ENCODE data around the gene EIF3K. TPM values are rescaled to one million over a fixed set of nuclear protein-coding genes. Genes with fewer than 3 reads are reported as not detected.

EIF3K gene
- total and polyA plus RNA-seq, 10 of the 15 experiments (the other 5 are each of a cell fraction or from before 2014, with no cell fraction given): 330 to 927 (median 436) TPM

DNA sequence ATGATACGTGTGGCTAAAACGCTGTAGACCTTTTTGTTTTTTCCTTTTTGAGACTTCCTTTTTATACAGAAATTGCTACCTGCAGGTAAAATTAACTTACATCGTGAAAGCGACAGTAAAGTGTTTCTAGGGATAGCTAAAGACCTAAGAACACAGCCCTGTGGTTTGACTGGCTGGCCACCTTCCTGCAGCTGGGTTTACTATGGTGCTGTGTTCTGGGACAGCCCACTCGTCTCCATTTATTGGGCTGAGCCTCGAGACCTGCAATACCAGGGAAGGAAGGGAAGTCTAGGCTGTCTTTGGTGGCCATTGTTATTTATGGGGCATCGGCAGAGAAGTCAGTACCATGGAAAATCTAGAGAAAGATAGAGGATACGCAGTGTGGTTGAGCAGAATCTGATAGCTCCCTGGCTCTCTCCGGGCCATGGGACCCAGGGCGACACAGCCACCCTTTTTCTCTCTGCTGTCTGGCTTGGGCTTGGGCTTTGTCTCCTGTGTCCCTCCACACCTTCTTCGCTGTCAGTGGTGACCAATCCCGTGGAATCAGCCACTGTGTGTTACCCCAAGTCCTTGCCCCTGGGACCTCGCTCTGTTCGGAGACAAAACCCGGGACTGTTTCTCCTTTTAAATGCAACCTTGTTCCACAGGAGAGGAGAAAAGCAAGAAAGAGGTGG lies 59.4 kb downstream of the EIF3K start (continued):
- TF ChIP-seq, protein P1, sequence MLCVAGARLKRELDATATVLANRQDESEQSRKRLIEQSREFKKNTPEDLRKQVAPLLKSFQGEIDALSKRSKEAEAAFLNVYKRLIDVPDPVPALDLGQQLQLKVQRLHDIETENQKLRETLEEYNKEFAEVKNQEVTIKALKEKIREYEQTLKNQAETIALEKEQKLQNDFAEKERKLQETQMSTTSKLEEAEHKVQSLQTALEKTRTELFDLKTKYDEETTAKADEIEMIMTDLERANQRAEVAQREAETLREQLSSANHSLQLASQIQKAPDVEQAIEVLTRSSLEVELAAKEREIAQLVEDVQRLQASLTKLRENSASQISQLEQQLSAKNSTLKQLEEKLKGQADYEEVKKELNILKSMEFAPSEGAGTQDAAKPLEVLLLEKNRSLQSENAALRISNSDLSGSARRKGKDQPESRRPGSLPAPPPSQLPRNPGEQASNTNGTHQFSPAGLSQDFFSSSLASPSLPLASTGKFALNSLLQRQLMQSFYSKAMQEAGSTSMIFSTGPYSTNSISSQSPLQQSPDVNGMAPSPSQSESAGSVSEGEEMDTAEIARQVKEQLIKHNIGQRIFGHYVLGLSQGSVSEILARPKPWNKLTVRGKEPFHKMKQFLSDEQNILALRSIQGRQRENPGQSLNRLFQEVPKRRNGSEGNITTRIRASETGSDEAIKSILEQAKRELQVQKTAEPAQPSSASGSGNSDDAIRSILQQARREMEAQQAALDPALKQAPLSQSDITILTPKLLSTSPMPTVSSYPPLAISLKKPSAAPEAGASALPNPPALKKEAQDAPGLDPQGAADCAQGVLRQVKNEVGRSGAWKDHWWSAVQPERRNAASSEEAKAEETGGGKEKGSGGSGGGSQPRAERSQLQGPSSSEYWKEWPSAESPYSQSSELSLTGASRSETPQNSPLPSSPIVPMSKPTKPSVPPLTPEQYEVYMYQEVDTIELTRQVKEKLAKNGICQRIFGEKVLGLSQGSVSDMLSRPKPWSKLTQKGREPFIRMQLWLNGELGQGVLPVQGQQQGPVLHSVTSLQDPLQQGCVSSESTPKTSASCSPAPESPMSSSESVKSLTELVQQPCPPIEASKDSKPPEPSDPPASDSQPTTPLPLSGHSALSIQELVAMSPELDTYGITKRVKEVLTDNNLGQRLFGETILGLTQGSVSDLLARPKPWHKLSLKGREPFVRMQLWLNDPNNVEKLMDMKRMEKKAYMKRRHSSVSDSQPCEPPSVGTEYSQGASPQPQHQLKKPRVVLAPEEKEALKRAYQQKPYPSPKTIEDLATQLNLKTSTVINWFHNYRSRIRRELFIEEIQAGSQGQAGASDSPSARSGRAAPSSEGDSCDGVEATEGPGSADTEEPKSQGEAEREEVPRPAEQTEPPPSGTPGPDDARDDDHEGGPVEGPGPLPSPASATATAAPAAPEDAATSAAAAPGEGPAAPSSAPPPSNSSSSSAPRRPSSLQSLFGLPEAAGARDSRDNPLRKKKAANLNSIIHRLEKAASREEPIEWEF (IDR thresholded peaks at IDR 0.05; ENCODE audit: insufficient replicate concordance, low read depth, low read length): no peak
- TF ChIP-seq IKZF1 (conservative IDR thresholded peaks at IDR 0.05) (no peak), TCF3 (IDR thresholded peaks at IDR 0.05; ENCODE audit: borderline replicate concordance, insufficient read depth, low read depth, low read length) (no peak), MEF2B (IDR thresholded peaks at IDR 0.05; ENCODE audit: partially characterized antibody, poor library complexity, severe bottlenecking) (no peak), PAX8 (IDR thresholded peaks at IDR 0.05) (no peak), RCOR1 (conservative IDR thresholded peaks at IDR 0.05; ENCODE audit: low read depth, low read length) (no peak), LARP7 (IDR thresholded peaks at IDR 0.05) (no peak)
- TF ChIP-seq, protein P2, sequence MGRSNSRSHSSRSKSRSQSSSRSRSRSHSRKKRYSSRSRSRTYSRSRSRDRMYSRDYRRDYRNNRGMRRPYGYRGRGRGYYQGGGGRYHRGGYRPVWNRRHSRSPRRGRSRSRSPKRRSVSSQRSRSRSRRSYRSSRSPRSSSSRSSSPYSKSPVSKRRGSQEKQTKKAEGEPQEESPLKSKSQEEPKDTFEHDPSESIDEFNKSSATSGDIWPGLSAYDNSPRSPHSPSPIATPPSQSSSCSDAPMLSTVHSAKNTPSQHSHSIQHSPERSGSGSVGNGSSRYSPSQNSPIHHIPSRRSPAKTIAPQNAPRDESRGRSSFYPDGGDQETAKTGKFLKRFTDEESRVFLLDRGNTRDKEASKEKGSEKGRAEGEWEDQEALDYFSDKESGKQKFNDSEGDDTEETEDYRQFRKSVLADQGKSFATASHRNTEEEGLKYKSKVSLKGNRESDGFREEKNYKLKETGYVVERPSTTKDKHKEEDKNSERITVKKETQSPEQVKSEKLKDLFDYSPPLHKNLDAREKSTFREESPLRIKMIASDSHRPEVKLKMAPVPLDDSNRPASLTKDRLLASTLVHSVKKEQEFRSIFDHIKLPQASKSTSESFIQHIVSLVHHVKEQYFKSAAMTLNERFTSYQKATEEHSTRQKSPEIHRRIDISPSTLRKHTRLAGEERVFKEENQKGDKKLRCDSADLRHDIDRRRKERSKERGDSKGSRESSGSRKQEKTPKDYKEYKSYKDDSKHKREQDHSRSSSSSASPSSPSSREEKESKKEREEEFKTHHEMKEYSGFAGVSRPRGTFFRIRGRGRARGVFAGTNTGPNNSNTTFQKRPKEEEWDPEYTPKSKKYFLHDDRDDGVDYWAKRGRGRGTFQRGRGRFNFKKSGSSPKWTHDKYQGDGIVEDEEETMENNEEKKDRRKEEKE (IDR thresholded peaks at IDR 0.05): no peak
- TF ChIP-seq, protein P3, sequence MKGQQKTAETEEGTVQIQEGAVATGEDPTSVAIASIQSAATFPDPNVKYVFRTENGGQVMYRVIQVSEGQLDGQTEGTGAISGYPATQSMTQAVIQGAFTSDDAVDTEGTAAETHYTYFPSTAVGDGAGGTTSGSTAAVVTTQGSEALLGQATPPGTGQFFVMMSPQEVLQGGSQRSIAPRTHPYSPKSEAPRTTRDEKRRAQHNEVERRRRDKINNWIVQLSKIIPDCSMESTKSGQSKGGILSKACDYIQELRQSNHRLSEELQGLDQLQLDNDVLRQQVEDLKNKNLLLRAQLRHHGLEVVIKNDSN (IDR thresholded peaks at IDR 0.05; ENCODE audit: borderline replicate concordance, extremely low read length, insufficient read depth, low read depth, low read length): no peak
- TF ChIP-seq, protein P4, sequence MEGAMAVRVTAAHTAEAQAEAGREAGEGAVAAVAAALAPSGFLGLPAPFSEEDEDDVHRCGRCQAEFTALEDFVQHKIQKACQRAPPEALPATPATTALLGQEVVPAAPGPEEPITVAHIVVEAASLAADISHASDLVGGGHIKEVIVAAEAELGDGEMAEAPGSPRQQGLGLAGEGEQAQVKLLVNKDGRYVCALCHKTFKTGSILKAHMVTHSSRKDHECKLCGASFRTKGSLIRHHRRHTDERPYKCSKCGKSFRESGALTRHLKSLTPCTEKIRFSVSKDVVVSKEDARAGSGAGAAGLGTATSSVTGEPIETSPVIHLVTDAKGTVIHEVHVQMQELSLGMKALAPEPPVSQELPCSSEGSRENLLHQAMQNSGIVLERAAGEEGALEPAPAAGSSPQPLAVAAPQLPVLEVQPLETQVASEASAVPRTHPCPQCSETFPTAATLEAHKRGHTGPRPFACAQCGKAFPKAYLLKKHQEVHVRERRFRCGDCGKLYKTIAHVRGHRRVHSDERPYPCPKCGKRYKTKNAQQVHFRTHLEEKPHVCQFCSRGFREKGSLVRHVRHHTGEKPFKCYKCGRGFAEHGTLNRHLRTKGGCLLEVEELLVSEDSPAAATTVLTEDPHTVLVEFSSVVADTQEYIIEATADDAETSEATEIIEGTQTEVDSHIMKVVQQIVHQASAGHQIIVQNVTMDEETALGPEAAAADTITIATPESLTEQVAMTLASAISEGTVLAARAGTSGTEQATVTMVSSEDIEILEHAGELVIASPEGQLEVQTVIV (IDR thresholded peaks at IDR 0.05; ENCODE audit: borderline replicate concordance, partially characterized antibody): no peak

All from GM12878 (cell line).